Brain pericyte (primary cell): ENCODE data around the gene RGL4.

Experiments
- DNase-seq: peaks from one replicate; pipeline ENCODE4 v3.0.0-alpha.2; 2012; ENCODE audit warnings: low read depth, low spot score

The RGL4 gene

DNA sequence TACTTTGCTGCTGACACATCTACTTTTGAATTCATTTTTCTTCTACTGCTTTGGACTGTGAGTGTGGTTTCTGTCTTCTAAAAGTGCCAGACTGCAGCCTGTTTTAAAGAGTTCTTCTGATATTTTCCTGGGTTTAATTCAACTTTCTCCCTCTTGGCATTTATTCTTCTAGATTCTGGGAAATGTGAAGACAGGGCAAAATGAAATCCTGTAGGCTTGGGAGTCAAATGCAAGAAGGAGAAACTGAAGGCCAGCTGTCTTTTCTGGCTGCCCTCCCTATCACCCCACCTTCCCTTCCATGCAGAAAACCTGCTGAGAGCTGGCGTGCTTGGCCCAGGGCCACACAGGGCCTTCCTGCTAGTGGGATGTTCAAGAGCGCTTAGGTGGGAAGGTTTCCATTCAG is 52.5 kb downstream of the RGL4 start:
- no peak for DNase-seq

DNA sequence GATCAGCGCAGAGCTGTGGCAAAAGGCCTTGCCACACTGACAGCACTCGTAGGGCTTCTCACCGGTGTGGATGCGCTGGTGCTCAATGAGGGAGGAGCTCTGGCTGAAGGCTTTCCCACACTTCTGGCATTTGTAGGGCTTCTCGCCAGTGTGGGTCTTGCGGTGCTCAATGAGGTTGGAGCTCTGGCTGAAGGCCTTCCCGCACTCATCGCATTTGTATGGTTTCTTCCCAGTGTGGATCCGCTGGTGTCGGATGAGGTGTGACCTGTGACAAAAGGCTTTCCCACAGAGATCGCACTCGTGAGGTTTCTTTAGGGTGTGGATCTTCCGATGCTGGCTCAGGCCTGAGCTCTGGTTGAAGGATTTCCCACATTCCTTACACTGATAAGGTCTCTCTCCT is 53.2 kb downstream of the RGL4 start:
- no peak for DNase-seq

DNA sequence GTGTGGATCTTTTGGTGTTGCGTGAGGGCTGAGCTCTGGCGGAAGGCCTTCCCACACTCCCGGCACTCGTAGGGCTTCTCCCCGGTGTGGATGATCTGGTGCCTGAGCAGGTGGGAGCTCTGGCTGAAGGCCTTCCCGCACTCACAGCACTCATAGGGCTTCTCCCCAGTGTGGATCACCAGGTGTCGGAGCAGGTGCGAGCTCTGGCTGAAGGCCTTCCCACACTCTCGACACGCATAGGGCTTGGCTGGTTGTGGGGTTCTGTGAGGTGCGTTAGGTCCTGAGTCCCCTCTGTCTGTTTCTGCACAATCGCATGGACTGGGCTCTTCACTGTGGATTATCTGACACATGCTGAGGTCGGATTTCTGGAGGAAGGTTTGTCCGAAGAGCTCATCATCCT is 53.7 kb downstream of the RGL4 start:
- no peak for DNase-seq

DNA sequence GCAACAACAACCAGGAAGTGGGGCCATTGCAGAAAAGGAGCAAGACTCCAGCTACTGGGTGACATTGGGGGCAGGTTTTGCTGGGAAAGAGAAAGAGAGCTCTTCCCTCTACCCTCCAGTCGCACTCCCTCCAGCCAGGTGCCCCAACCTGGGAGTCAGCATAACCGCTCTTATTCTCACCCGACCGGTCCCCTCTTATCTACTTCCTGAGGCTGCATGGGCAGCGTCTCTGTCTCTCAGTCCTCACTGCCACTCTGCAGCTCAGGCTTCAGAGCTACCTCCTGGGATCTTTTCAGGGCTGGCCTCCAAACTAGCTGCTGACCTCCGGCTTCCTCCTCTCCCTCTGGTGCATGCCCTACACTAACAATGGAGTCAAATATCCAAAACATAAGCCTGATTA is 55.0 kb downstream of the RGL4 start:
- no peak for DNase-seq
